Measurements from ENCODE around the gene NTF3. TPM values are rescaled to one million over a fixed set of nuclear protein-coding genes. Genes with fewer than 3 reads are reported as not detected.

NTF3 gene
- total RNA-seq, 1 experiment from 2014 or later: not detected

DNA sequence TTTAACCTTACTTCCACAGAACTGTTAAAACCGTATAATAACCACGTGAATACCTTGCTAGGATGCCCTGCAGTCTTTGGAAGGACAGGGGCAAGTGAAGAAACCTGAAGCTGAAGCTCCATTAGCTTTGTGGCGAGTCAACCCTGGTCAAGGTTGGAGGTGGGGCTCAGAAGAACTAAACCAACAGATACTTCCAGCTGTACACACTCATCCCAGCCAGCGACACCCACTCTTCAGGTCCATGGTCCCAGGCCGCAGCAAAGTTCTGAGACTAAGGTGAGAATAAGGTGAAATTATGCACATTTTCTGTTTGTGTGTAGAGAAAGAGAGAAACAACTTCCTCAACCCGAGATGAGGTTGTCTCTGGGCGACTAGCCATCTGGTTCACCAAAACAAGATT lies 77.6 kb downstream of the NTF3 start:
- ChIA-PET POLR2A (no interaction called here), RAD21 (ENCODE audit: low non-redundant PET in 1 of 2, low total read pairs in 2 of 2, uncharacterized antibody in 2 of 2, unreplicated experiment in 2 of 2) (no interaction called here), CTCF (no interaction called here)
- Histone ChIP-seq H3K4me3 (replicated peaks in 1 of 2; ENCODE audit: low read depth in 1 of 2, low read length in 2 of 2) (no peak overlapping the region), H3K79me2 (ENCODE audit: insufficient read depth, low read length) (no peaks in the 10 kb centered on the region), H3K9ac (ENCODE audit: low read length) (no peak overlapping the region), H3K9me2 (ENCODE audit: insufficient read depth) (no peaks in the 10 kb centered on the region), H3K27me3 (ENCODE audit: insufficient read depth, low read length) (no peaks in the 10 kb centered on the region; the same call in 1 of the 2 replicates), H4K20me1 (ENCODE audit: insufficient read depth) (no peaks in the 10 kb centered on the region), H3K4me2 (ENCODE audit: low read length) (no peak overlapping the region), H3K4me1 (ENCODE audit: control insufficient read depth in 1 of 2, insufficient read depth in 2 of 2, low read length in 2 of 2) (no peaks in the 10 kb centered on the region; a peak in 1 of 4 replicates), H2AFZ (ENCODE audit: low read depth, low read length, poor library complexity, severe bottlenecking) (no peak overlapping the region), H3K9me3 (ENCODE audit: control insufficient read depth in 1 of 2, insufficient read depth in 1 of 2, low read depth in 1 of 2, low read length in 2 of 2) (no peaks in the 10 kb centered on the region), H3K27ac (ENCODE audit: low read depth, low read length) (no peak overlapping the region), H3K36me3 (ENCODE audit: control insufficient read depth in 1 of 2, insufficient read depth in 2 of 2, low read length in 2 of 2) (no peaks in the 10 kb centered on the region)
- ATAC-seq: no peak
- intact Hi-C loops (cut with micrococcal nuclease): no loop called here
- BruUV-seq (replicated peaks): no TSS peak
- no peak for DNase-seq (ENCODE audit: low read depth, low spot score)
- TF ChIP-seq TCF7L2 (IDR thresholded peaks at IDR 0.05; ENCODE audit: borderline replicate concordance, extremely low read depth, insufficient read depth, insufficient read length): no peak
- no peak for TF ChIP-seq RAD21 (IDR thresholded peaks at IDR 0.05; ENCODE audit: low read depth)
- TF ChIP-seq, protein P1, sequence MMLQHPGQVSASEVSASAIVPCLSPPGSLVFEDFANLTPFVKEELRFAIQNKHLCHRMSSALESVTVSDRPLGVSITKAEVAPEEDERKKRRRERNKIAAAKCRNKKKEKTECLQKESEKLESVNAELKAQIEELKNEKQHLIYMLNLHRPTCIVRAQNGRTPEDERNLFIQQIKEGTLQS (IDR thresholded peaks at IDR 0.05): no peak
- TF ChIP-seq, protein P2, sequence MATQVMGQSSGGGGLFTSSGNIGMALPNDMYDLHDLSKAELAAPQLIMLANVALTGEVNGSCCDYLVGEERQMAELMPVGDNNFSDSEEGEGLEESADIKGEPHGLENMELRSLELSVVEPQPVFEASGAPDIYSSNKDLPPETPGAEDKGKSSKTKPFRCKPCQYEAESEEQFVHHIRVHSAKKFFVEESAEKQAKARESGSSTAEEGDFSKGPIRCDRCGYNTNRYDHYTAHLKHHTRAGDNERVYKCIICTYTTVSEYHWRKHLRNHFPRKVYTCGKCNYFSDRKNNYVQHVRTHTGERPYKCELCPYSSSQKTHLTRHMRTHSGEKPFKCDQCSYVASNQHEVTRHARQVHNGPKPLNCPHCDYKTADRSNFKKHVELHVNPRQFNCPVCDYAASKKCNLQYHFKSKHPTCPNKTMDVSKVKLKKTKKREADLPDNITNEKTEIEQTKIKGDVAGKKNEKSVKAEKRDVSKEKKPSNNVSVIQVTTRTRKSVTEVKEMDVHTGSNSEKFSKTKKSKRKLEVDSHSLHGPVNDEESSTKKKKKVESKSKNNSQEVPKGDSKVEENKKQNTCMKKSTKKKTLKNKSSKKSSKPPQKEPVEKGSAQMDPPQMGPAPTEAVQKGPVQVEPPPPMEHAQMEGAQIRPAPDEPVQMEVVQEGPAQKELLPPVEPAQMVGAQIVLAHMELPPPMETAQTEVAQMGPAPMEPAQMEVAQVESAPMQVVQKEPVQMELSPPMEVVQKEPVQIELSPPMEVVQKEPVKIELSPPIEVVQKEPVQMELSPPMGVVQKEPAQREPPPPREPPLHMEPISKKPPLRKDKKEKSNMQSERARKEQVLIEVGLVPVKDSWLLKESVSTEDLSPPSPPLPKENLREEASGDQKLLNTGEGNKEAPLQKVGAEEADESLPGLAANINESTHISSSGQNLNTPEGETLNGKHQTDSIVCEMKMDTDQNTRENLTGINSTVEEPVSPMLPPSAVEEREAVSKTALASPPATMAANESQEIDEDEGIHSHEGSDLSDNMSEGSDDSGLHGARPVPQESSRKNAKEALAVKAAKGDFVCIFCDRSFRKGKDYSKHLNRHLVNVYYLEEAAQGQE (IDR thresholded peaks at IDR 0.05; ENCODE audit: low read depth): no peak
- no peak for TF ChIP-seq SP1 (IDR thresholded peaks at IDR 0.05; ENCODE audit: low read depth)
- TF ChIP-seq, protein P3, sequence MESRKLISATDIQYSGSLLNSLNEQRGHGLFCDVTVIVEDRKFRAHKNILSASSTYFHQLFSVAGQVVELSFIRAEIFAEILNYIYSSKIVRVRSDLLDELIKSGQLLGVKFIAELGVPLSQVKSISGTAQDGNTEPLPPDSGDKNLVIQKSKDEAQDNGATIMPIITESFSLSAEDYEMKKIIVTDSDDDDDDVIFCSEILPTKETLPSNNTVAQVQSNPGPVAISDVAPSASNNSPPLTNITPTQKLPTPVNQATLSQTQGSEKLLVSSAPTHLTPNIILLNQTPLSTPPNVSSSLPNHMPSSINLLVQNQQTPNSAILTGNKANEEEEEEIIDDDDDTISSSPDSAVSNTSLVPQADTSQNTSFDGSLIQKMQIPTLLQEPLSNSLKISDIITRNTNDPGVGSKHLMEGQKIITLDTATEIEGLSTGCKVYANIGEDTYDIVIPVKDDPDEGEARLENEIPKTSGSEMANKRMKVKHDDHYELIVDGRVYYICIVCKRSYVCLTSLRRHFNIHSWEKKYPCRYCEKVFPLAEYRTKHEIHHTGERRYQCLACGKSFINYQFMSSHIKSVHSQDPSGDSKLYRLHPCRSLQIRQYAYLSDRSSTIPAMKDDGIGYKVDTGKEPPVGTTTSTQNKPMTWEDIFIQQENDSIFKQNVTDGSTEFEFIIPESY (IDR thresholded peaks at IDR 0.05; ENCODE audit: extremely low read depth, insufficient replicate concordance, low read length): no peak
- no peak for TF ChIP-seq FOSL1 (IDR thresholded peaks at IDR 0.05; ENCODE audit: low read depth)
- TF ChIP-seq YY1 (IDR thresholded peaks at IDR 0.05; ENCODE audit: extremely low read depth, insufficient replicate concordance, low read depth, low read length): no peak
